Cortex of kidney (tissue), 1 donor: ENCODE results near the gene EYS.
"Not testable (repeated sequence)": the region's sequence is repeated elsewhere in the genome, so short reads cannot be mapped to it uniquely, and the experiment has no call there.

Source experiments
- DNase-seq: peaks from one replicate; lab custom pipeline; 2025; lab: John Stamatoyannopoulos, UW

Gene EYS

GRCh38 chr6:65452333-65452732 is 254.7 kb downstream of the EYS start:
- no peak for DNase-seq

- no peak for DNase-seq
Measured at GRCh38 chr6:65450451-65450850, 256.6 kb downstream of the EYS start.

- DNase-seq: no peak
Measured at GRCh38 chr6:65449926-65450325, 257.1 kb downstream of the EYS start.

GRCh38 chr6:65448866-65449265 is 258.2 kb downstream of the EYS start:
- no peak for DNase-seq

- no peak for DNase-seq
Measured at GRCh38 chr6:65436281-65436680, 270.7 kb downstream of the EYS start.

- no peak for DNase-seq
Measured at GRCh38 chr6:65416621-65417020, 290.4 kb downstream of the EYS start.

GRCh38 chr6:65410309-65410708 is 296.7 kb downstream of the EYS start:
- no peak for DNase-seq

GRCh38 chr6:65402564-65402963 is 304.5 kb downstream of the EYS start:
- no peak for DNase-seq

- DNase-seq: no peak
Measured at GRCh38 chr6:65399355-65400084, 307.5 kb downstream of the EYS start.

GRCh38 chr6:65398851-65399250 is 308.2 kb downstream of the EYS start:
- no peak for DNase-seq

- DNase-seq: no peak
Measured at GRCh38 chr6:65350530-65350929, 356.5 kb downstream of the EYS start.

- not testable (repeated sequence) for DNase-seq
Measured at GRCh38 chr6:65302655-65303054, 404.4 kb downstream of the EYS start.

- DNase-seq: no peak
Measured at GRCh38 chr6:65299236-65299635, 407.8 kb downstream of the EYS start.

- DNase-seq: no peak
Measured at GRCh38 chr6:65295812-65296211, 411.2 kb downstream of the EYS start.

- DNase-seq: no peak
Measured at GRCh38 chr6:65289491-65289890, 417.5 kb downstream of the EYS start.

GRCh38 chr6:65285275-65285674 is 421.8 kb downstream of the EYS start:
- DNase-seq: no peak

- DNase-seq: no peak
Measured at GRCh38 chr6:65280060-65280459, 427.0 kb downstream of the EYS start.

GRCh38 chr6:65262241-65262640 is 444.8 kb downstream of the EYS start:
- no peak for DNase-seq

- DNase-seq: no peak
Measured at GRCh38 chr6:65259982-65260381, 447.0 kb downstream of the EYS start.

- DNase-seq: no peak
Measured at GRCh38 chr6:65259059-65259458, 448.0 kb downstream of the EYS start.

GRCh38 chr6:65253041-65253440 is 454.0 kb downstream of the EYS start:
- no peak for DNase-seq

GRCh38 chr6:65248101-65248610 is 458.9 kb downstream of the EYS start:
- no peak for DNase-seq

- DNase-seq: no peak
Measured at GRCh38 chr6:65231616-65232015, 475.4 kb downstream of the EYS start.

- no peak for DNase-seq
Measured at GRCh38 chr6:65229825-65230224, 477.2 kb downstream of the EYS start.
